Fibroblast of upper back skin (primary cell): ENCODE measurements around the gene MBP.

ENCODE experiments used
- DNase-seq: peaks from one replicate; pipeline ENCODE4 v3.0.0-alpha.2; 2013

The MBP gene

DNA sequence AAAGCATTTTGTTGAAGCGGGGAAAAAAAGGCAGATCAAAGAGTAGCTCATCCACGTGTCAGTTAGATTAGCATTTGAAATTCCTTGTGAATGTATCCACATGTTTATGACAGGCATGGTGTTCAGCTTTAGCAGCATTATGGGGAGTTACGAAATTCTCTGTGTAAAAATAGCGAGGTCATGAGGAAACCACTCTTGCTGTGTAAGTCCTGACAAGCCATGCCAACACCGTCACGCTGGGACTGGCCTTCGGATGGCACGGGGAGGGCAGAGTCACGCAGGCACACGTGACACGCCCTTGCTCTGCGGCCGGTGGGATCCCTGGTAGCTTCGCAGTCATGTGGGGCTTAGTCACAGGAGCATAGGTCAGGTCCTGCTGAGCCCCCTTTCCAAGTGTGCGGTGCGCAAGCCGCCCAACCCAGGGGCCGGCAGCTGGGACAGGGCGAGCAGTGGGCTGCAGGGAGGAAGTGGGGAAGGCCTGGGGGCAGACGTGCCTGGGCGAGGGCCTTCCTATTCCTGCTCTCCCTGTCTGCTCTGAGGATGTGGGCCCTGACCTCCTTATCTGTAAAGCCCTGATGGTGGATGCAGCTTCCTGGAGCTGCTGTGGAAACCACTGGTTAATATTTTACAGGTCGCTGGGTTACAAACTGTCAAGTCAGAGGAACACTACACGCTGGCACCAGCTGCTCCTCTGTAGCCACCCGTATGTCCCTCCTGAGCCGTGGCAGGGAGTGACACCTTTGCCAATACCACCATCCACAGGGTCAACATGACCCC is 18.0 kb downstream of the MBP start:
- DNase-seq = peak; percentile 71

DNA sequence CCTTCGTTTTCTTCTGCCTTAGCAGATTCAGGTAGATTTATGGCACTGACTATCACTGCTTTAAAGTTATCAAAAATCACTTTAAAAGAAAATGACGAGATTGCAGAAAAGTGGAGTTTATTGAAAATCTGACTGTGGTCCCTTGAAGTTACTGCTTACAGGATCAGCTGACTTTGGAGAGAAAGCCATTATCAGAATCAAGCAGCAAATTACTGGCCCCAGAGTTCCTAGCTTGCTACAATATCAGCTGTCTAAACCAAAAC is 18.5 kb downstream of the MBP start:
- DNase-seq = no peak

DNA sequence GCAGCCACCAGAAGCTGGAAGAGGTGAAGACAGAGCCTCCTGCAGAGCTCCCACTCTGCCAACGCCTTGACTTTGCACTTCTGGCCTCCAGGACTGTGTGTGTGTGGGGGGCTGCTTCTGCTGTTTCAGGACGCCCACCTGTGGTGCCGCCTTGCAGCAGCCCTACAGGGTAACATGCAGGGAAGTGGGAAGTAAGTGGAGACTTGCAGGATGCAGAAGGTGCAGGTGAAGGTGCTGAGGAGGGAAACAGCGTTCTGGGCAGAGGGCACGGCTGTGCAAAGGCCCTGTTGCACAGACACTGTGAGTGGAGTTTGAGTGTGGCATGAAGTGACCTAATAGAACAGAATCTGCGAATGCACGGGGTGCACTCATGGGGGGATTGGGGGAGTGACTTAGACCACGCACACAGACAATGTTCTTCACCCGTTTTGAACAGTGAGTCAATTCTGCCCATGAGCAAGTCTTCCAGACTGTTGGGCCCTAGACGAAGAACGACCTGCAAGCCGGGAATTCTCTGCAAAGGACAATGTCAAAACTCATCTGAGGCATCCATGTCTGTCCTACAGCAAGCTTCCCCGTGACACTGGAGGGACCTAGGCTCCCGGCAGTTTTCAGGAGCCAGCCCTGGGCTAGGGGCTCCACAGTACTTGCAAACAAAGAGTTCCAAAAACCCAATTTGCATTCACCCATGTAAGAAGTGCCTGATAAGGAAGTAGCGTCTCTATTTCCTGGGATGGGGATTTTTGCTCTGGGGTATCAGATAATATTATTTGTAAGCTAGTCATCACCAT is 19.0 kb downstream of the MBP start:
- no peak for DNase-seq

DNA sequence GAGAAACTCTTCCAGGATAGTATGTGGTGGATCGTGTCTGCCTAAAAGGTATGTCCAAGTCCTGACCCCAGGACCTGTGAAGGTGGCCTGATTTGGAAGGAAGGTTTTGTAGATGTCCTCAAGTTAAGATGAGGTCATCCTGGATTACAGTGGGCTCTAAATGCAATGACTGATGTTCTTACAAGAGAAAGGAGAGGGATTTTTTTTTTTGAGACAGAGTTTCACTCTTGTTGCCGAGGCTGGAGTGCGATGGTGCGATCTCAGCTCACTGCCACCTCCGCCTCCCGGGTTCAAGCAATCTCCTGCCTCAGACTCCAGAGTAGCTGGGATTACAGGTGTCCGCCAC is 19.9 kb downstream of the MBP start:
- no peak for DNase-seq

DNA sequence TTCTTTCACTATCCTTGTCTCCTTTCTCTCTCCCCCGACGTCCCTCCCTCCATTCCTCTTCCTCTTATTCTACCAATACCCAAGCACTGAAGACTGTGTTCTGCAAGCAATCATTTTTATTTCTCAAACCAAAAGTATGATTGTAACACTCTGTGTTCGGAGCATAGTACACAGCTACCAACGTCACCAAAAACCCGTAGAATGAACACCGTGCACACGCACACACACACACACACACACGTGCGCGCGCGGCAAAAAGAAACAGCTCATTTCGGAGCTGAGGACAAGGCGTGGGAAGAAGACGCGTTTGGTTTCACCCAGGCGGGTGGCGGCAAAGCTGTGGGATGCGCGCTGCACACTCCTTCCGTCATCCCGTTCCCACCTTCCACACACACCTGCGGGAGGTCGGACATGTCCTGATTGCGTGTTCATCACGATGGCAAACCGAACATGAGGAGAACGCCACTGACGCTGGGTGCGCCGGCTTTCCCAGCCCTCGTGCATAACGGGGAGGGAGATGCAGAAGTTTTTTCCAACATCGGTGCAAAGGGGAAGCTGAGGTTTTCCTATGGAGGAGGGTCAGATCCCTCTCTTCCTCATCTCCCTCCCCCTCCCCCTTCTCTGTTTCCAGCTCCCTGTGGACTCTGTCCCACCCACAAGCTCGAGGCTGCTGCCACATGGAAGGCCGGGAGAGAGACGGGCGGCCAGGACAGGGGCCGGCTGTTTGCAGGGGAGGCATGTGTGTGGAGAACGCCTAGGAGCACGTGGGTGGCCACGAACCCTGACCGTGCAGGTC is 20.4 kb downstream of the MBP start:
- no peak for DNase-seq

DNA sequence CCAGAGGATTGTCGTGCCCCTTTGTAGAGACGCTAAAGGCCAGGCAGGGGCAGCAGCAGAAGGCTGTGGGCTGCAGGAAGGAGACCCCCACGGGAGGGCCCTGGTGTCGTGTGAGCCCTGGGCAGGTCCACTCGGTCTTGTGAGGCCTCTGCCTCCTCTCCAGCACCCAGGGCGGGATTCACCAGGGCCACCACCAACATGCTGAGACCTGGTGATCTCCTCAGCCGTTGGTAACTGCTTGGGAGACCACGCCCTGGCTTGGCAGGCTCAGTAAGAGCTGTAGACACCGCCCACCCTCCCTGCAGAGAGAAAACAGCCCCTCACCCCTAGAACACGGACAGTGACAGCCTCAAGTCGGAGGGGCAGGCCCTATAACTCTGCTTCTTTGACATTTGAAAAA is 21.1 kb downstream of the MBP start:
- no peak for DNase-seq

DNA sequence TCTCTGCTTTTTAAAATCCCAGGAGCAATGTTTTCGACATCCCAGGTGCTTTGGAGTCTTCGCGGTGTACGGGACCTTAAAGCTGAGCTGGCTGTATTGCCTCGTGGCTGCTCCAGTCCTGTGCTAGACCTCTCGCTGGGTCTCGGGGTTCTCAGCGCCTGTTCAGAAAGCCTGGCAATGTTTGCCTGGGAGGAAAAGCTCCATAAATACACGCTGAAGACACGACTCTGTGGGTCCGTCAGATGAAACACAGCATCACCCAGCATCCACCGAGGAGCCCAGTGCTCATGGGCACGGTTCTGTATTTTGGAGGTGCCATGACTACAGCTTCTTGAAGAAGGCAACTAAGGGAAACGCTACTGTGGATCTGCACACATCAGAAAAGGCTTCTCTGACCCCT is 21.6 kb downstream of the MBP start:
- no peak for DNase-seq

DNA sequence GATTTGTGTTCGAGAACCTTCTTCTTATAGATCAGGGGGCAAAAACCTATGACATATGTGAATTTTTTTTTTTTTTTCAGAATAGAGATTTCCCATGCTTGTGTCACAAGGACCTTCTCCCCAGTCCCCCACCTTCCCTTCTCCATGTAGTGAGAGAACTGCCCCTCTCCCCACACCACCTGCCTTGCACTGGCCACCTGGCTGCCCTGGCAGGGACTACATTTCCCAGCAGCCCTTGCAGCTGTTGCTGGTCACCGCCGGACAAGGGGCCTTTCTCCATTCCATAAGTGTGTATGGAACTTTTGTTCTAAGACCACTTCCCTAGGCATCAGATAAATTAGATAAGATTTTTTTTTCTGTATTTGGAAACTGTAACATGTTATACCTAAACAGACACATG is 22.2 kb downstream of the MBP start:
- no peak for DNase-seq

DNA sequence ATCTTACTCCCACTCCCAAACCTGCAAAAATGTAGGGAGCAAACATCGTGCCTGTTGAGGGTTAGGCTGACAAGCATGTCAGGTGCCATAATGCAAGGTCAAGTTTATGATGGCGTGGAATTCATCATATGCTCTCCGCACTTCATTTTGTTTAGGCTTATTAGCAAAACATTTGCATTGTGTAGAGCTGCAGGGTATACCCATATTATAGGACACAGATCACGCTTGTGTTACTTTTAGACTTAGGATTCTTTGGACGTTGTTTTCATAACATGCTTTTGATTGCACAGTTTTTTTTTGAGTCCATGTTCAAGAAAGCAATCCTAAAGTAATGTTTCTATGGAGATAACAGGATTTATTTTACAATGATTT is 22.9 kb downstream of the MBP start:
- no peak for DNase-seq

DNA sequence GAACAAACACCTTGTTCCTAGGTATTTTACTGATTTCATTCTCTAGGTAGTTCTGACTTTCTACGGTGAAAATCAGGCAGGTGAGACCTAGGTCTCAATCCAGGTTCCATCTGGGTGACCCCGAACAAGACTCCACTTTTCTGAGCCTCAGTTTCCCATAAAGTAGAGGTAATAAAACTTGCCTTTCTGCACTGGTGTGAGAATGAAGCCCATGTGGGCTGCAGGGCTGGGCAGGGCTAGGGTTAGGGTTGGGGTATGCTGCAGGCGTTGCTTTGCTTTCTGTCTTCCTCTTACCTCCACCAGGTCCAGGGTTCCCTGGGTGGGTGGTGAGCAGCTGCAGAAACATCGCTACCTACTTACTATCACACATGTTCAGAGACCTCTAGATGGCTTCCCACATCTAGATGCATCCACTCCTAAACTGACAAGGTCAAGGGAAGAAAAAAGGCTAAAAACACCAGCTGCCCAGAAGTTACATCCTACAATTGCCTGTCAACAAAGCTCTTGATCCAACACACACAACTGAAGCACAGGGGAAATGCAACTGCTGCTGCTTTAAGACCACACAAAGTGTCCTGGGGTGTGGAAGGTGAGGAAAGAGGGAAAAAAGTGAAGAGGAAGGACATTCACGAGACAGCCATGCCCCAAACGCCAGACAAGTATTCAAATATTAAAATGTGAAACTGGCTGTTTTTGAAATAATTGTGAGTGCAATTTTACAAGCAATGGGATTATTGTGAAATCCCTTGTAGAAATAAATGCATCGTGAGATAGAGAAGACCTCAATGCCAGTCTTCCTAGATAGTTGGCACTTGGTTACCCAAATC is 23.5 kb downstream of the MBP start:
- no peak for DNase-seq

DNA sequence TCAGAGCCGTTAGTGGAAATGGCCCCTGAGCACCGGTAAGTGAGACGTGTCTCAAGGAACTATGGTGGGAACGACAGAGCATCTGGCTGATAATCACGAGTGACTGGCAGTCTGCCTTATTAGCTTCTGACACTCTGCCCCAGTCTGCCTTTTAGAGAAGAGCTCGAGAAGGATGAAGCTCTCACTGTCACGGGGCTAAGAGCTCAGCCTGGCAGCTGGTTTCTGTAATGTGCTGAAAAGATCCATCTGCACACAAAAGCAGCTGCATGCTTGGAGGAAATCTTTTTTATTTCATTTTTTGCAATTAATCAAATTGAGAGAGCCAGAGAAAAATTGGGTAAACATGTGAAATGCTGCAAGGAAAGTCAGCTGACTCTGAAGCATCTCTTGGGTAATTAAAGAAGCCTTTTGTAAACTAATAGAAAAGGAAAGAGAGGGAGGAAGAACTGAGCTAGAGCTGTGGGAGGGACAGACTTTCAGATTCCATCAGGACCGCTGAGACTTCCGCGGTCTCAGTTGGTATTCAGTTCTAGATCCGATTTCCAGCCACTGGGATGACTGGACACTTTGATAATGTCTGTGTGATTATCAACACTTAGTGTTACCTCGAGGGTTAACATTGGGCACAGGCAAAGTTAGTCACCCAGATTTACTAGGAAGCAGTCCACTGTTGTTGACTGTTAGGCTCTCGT is 24.4 kb downstream of the MBP start:
- DNase-seq = peak; percentile 87

DNA sequence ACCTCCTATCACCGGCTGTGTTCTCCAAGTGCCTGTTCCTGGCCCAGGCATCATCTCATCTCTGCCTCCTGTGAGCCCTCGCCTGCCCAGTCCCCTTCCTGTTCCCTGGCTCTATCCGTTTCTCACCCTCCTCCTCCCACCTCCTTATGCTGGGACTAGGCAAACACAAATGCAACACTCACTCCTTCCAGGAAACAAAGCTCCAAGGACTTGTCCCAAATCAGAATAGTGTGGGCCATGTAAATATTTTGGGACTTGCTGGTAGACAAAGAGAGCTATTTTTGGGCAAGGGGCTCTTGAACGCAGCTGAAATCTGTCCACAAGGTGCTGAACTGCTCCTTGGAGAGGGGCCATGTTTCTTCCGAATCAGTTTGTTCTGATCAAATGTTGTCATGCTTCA is 25.3 kb downstream of the MBP start:
- no peak for DNase-seq

DNA sequence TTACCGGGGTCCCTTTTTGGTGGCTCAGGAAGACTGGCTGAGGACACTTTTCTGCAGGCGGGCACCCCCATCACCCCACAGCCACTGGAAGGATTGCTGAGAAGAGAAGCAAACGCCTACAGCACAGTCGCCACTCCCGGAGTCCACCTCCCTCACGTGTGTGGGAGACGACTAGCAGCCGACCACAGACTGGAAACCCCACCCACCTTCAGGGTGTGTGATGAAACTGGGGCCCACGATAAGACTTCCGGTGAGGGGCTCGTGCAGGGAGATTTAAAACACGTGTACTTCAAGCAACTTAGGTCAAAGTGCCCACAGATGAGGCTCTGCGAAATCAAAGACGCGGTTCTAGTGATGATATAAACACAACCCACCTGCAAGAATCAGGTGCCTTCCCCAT is 26.3 kb downstream of the MBP start:
- DNase-seq = no peak

DNA sequence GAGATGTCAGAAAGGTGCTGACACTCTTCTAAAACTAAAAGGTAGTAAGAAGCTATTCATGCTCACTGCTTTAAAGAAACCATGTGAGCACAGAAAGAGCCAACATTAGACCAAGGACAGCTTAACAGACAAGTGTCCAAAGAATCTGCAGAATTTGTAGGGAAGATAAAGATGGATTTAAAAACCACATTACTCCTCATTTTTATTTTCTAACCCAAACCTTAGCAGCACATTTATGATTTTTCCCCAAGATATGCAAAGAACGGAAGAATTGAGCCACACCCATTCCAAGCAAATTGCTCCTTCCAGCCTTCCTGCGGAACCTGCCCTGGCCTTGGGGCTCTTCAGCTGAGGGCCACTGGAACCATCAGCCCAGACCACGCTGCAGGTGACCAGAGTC is 26.9 kb downstream of the MBP start:
- no peak for DNase-seq

DNA sequence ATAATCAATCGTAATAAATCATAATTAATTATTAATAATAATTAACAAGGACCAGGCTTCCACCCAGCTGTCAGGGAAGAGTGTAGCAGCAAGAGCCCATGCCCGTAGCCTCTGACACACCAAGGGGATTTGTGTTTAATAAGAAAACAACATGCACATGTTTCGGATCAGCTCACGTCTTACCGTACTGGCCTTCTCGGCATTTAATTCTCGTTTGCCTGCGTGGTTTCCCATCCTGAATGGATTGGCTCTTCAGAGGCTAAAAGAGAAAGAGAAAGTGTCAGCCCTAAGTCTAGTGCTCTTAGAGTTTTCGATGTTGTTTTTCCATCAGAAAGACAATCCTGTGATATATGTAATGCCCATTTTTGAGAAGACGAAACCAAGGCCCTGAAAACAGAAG is 27.6 kb downstream of the MBP start:
- DNase-seq = no peak

DNA sequence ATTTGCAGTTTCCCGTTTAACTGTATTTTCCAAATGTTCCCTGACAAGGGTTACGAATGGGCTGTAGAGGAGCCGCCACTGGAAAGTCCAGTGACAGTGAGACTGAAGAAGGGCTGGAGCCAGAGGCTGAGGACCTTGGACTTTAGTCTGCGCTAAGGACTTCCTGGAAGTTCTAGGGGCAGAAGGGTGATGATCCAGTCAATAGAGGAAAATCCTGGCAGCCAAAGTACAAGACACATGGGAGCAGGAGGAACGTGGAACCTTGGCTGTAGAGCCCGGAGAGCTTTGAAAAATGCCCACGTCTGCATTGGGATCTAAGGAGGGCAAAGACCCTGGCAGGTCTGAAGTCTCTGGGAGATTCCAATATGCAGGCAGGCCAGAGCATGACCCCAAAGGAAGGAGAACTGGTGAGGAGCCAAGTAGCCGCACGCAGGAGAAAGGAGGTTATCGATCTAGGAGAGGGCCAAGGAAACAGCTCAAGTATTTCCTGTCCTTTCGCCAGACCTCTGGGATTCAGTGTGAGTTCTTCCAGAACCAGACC is 28.5 kb downstream of the MBP start:
- DNase-seq = peak; percentile 44

DNA sequence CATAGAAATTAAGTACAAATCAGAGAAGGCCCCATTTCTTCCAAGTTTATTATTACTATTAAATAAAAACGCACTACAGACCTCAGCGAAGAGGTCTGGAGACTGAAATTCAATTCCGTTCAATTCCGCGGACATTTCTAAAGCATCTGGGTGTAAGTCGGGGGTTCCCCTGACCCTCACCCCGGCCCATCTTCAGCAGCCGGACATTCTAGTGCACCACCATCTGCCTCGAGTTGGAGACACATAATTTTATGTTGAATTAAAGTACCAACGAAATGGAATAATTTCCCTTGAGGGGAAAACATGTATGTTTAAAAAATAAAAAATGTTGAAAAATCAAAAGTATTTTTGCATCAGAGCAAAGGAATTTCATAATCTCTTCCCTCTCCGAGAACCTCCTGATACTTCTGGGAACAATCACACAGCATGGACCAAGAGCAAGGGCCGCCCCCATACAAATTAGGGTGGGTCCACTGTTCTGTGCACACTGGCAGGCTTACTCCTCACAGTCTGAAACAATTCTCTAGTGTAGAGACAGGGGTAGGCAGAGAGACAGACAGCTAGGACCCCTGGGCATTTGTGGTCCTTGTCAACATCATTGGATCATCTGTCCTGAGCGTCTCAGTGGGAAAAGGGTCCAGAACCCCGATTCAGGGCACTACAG is 29.3 kb downstream of the MBP start:
- DNase-seq = peak; percentile 57

DNA sequence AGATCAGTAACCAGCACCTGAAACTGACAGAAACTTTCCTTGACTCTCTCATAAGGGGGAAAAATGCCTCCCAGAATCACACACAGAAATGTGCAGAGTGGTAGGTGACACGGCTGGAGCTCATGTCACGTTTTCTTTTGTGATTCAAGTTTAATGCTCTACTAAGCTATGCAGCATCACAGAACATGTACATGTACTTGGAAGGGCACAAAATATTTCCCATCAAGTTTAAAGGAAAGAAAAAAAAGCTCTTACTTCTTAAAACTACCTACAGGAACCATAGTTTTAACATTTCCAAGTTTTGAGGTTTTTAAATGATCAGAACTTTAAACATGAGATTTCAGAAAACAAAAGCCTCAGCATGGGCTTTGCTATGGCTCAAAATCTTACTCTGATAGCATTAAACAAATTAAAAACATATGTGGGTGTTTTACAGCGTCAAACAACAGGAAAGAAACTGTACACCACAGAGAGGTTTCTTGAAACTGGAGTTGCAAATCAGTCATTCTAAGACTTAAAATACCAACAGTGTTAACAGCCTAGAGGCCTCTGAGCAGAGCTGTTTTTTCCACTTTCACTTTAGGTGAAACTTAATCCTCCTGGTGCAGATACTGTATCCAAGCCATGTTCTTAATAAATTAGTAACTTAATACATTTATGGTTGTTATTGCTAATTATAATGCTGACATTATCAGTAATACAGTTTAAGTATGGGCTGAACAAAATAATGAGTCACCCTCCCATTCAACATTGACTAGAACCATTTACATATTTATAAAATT is 30.1 kb downstream of the MBP start:
- DNase-seq = peak; percentile 93

DNA sequence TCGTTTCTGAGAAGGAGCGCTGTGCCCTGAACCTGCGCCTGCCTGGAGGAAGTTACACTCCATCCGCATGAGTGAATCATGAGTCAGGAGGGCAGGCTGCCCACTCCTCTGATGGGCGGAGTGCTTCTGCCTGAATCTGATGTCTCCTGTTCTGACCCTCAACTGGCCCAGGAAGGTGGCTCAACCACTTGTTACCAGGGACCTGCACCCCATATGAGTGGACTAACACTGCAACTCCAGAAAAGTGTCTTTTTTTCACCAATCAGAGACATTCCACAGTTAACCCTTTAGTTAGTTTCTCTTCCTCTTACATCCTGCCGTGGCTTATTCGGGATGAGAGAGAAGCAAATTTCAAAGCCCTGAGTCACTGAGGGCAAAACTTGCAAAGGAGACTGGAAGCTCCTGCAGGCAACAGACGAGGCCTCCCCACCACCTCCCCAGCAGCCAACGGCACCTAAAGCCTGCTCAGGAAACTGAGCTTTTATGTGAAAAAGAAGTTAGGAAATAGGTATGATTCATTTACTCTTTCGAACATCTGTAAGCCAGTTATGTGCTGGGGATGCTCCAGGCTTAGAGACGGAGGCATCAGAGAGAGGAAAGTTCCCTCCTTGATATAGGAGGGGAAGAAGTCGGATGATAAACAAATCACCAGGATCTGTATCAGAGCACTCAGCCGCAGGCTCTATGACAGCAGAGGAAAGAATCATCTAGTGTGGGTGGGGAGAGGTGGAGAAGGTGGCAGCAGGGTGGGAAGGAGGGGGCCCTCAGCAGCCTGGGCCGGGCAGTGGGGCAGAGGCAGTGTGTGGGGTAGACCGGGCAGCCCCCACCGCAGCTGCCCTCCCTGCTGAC is 30.9 kb downstream of the MBP start:
- DNase-seq = peak; percentile 98
